ENCODE results near the gene ARHGEF40.

GRCh38 chr14:21050597-21050996 is 19.5 kb upstream of the ARHGEF40 start:
- no peak for TF ChIP-seq MAFK (IDR thresholded peaks at IDR 0.05; ENCODE audit: partially characterized antibody)
- TF ChIP-seq CTCF (IDR thresholded peaks at IDR 0.05), result no peak
- no peak for TF ChIP-seq REST (IDR thresholded peaks at IDR 0.05)
- no peak for TF ChIP-seq CHD2 (IDR thresholded peaks at IDR 0.05; ENCODE audit: low read length, partially characterized antibody)
- no peak for TF ChIP-seq E2F6 (IDR thresholded peaks at IDR 0.05; ENCODE audit: borderline replicate concordance, low read depth)
- no peak for TF ChIP-seq EP300 (IDR thresholded peaks at IDR 0.05)
- no peak for TF ChIP-seq ZFP36 (IDR thresholded peaks at IDR 0.05; ENCODE audit: borderline replicate concordance, partially characterized antibody)
- no peak for TF ChIP-seq CBX8 (IDR thresholded peaks at IDR 0.05)
- TF ChIP-seq HES2 (IDR thresholded peaks at IDR 0.05), result no peak
- TF ChIP-seq MAX (IDR thresholded peaks at IDR 0.05), result no peak
- TF ChIP-seq, protein P1, sequence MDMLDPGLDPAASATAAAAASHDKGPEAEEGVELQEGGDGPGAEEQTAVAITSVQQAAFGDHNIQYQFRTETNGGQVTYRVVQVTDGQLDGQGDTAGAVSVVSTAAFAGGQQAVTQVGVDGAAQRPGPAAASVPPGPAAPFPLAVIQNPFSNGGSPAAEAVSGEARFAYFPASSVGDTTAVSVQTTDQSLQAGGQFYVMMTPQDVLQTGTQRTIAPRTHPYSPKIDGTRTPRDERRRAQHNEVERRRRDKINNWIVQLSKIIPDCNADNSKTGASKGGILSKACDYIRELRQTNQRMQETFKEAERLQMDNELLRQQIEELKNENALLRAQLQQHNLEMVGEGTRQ (IDR thresholded peaks at IDR 0.05), result no peak
- TF ChIP-seq NFE2L2 (conservative IDR thresholded peaks at IDR 0.05; ENCODE audit: low read length), result no peak
- no peak for TF ChIP-seq RCOR1 (IDR thresholded peaks at IDR 0.05; ENCODE audit: low read depth, low read length)
- TF ChIP-seq, protein P2, sequence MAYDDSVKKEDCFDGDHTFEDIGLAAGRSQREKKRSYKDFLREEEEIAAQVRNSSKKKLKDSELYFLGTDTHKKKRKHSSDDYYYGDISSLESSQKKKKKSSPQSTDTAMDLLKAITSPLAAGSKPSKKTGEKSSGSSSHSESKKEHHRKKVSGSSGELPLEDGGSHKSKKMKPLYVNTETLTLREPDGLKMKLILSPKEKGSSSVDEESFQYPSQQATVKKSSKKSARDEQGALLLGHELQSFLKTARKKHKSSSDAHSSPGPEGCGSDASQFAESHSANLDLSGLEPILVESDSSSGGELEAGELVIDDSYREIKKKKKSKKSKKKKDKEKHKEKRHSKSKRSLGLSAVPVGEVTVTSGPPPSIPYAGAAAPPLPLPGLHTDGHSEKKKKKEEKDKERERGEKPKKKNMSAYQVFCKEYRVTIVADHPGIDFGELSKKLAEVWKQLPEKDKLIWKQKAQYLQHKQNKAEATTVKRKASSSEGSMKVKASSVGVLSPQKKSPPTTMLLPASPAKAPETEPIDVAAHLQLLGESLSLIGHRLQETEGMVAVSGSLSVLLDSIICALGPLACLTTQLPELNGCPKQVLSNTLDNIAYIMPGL (CRISPR knock-in tag; IDR thresholded peaks at IDR 0.05; ENCODE audit: borderline replicate concordance), result no peak

All from A549 (cell line).